Kidney (tissue), 14 donors: Measurements from ENCODE around the gene TMEM39B. TPM values are rescaled to one million over a fixed set of nuclear protein-coding genes. Genes with fewer than 3 reads are reported as not detected.

Experiments used
- DNase-seq, 5 donors: peaks; one replicate each; pipeline ENCODE4 v3.0.0-alpha.2; 2013 to 2020
- FAIRE-seq: peaks from 2 replicates; lab custom pipeline; 2012; peaks lifted over from hg19 to GRCh38; lab: Jason Lieb, UNC
- H3K27ac ChIP-seq, 2 donors: one replicate each; pipeline ENCODE4 v1.7.0; 2013; ENCODE audit warnings: low read depth in 2 of 2, low read length in 2 of 2, inconsistent platforms in 1 of 2
- H3K27me3 ChIP-seq: one replicate; pipeline ENCODE4 v1.7.1; 2013; ENCODE audit warnings: low read length, inconsistent platforms; ENCODE audit not compliant: control insufficient read depth, insufficient read depth
- H3K36me3 ChIP-seq, 3 donors: one replicate each; pipeline versions ENCODE4 v1.7.0 to v1.7.1; 2013; ENCODE audit warnings: low read length in 3 of 3, control low read depth in 1 of 3, inconsistent platforms in 1 of 3; ENCODE audit not compliant: insufficient read depth in 3 of 3, control insufficient read depth in 2 of 3
- H3K4me1 ChIP-seq, 3 donors: one replicate each; pipeline versions ENCODE4 v1.7.0 to v1.7.1; 2013; ENCODE audit warnings: low read length in 3 of 3, inconsistent platforms in 1 of 3, low read depth in 1 of 3; ENCODE audit not compliant: control insufficient read depth in 2 of 3, insufficient read depth in 2 of 3
- H3K4me3 ChIP-seq, 3 donors: one replicate each; pipeline versions ENCODE4 v1.7.0 to v1.8.1; 2013; ENCODE audit warnings: low read length in 3 of 3, control low read depth in 1 of 3, inconsistent platforms in 1 of 3
- H3K9ac ChIP-seq, 3 donors: one replicate each; pipeline versions ENCODE4 v1.7.0 to v1.7.1; 2013; ENCODE audit warnings: low read length in 3 of 3, control low read depth in 1 of 3, inconsistent platforms in 1 of 3
- H3K9me3 ChIP-seq, 3 donors: one replicate each; pipeline versions ENCODE4 v1.7.0 to v1.7.1; 2013; ENCODE audit warnings: low read length in 3 of 3, control low read depth in 1 of 3, inconsistent platforms in 1 of 3; ENCODE audit not compliant: control insufficient read depth in 2 of 3, insufficient read depth in 1 of 3
- CTCF ChIP-seq: IDR thresholded peaks from 3 replicates; pipeline ENCODE4 v1.5.1; 2012; ENCODE audit warnings: mild to moderate bottlenecking, moderate library complexity, borderline replicate concordance; ENCODE audit not compliant: insufficient read depth; ENCODE audit errors: extremely low read depth
- intact Hi-C: fragments of 100-400 bp; cut with DNase I; formaldehyde crosslinking; loops from one replicate; pipeline ENCODE4 v1.11.1; 2022
- polyA plus RNA-seq: library from polyadenylated mRNA; stranded (reverse); fragments of 350-450 nt; fragmentation: Illumina TruSeq; extraction: RNeasy Lipid Tissue Mini Kit (QIAGEN cat#74804); gene quantifications from one replicate; pipeline ENCODE4 v1.2.3, GENCODE V29; 2014; ENCODE audit warnings: low read depth, low replicate concordance; ENCODE audit not compliant: insufficient read depth
- total RNA-seq: library from RNA; stranded (reverse); fragmentation: NEBNext Ultra II Directional; extraction: Animal tissue kit (Norgen Biotek cat#: 25700); gene quantifications from one replicate; pipeline ENCODE4 v1.2.1, GENCODE V29; 2021
- donor health status: control.
- donor health status: control.
- donor health status: control.
- donor health status: control.
- donor health status: control.
- donor health status: DM: yes; HTN: yes; CAD: no.
- donor health status: Normal renal cell carcinoma (clear cell type).

Gene TMEM39B
- total and polyA plus RNA-seq, 2 donors from 2014 or later: 9.3 to 15.4 TPM

GRCh38 chr1:32099426-32099825, 26.7 kb downstream of the TMEM39B start:
- no peak for DNase-seq
- no peak for TF ChIP-seq CTCF
- no peak overlapping the region for H3K4me3 ChIP-seq
- no peaks in the 10 kb centered on the region for H3K27me3 ChIP-seq
- intact Hi-C loops: no loop called here
- no peak overlapping the region for H3K27ac ChIP-seq
- peaks cover 2 to 25% (median 22%) of the 10 kb centered on the region in 3 donors for H3K36me3 ChIP-seq
- H3K9me3 ChIP-seq: no peaks in the 10 kb centered on the region
- FAIRE-seq: no peak
- H3K4me1 ChIP-seq: no peaks in the 10 kb centered on the region
- no peak overlapping the region for H3K9ac ChIP-seq

- DNase-seq (no peak), FAIRE-seq (no peak)
- Histone ChIP-seq H3K4me3 (no peak overlapping the region), H3K4me1 (no peaks in the 10 kb centered on the region), H3K27ac (no peak overlapping the region), H3K36me3 (peaks cover 2 to 18% (median 16%) of the 10 kb centered on the region in 3 donors), H3K9me3 (no peaks in the 10 kb centered on the region), H3K9ac (no peak overlapping the region), H3K27me3 (no peaks in the 10 kb centered on the region)
- intact Hi-C loops: no loop called here
- TF ChIP-seq CTCF: no peak
Measured at GRCh38 chr1:32100359-32100758, 27.6 kb downstream of the TMEM39B start.

GRCh38 chr1:32100807-32101708, 28.3 kb downstream of the TMEM39B start:
- Histone ChIP-seq H3K4me1 (no peaks in the 10 kb centered on the region), H3K9me3 (no peaks in the 10 kb centered on the region), H3K27me3 (no peaks in the 10 kb centered on the region), H3K4me3 (no peak overlapping the region), H3K36me3 (peaks cover 0 to 12% (median 10%) of the 10 kb centered on the region in 3 donors), H3K27ac (no peak overlapping the region), H3K9ac (no peak overlapping the region)
- no peak for TF ChIP-seq CTCF
- no peak for DNase-seq
- intact Hi-C loops: no loop called here
- no peak for FAIRE-seq
